ENCODE results near the gene PRDM16. TPM values are rescaled to one million over a fixed set of nuclear protein-coding genes. Genes with fewer than 3 reads are reported as not detected.

Gene PRDM16
- total RNA-seq, 1 donor, result 6.5 TPM

DNA sequence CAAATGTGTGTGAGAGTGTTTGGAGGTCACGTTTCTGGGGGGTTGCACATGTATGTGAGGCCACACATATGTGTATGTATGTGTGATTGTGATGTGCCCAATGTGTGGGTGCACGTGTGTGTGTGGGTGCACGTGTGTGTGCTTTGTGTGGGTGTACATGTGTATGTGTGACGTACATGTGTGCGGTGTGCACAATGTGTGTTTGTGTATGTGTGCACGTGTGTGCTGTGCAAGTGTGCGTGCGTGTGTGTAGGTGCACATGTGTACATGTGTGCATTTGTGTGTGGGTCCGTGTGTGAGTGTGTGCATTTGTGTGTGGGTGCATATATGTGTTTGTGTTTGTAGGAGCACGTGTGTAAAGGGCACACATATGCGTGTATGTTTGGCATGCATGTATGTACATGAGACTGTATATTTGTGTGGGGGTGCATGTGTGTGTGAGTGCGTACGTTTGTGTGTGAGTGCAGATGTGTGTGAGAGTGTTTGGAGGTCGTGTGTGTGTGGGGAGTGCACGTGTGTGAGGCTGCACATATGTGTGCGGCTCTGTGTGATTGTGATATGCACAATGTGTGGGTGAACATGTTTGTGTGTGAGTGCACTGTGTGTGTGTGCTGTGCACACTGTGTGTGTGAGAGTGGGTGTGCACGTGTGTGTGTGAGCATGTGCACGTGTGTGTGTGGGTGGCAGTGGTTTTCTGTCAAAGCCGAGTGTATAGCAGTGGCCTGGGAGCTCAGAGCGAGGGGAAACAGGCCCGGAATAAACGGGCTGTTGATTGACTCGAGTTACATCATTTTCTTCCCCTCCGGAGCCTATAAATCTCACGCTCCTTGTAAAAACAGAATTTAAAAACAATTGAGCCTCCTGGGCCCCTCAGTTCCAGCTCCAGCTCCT is 252.8 kb downstream of the PRDM16 start:
- peaks cover 10% of the 10 kb centered on the region for H3K4me1 ChIP-seq (ENCODE audit: insufficient read depth, low read length)
- no peak overlapping the region for H3K4me3 ChIP-seq (ENCODE audit: insufficient read depth, low read length)
- no peaks in the 10 kb centered on the region for H3K9me3 ChIP-seq (ENCODE audit: low read depth, low read length)
- H3K27ac ChIP-seq (ENCODE audit: low read depth, low read length), result no peak overlapping the region
- no peak overlapping the region for H2AFZ ChIP-seq (ENCODE audit: low read length)
- no peaks in the 10 kb centered on the region for H3K27me3 ChIP-seq (ENCODE audit: insufficient read depth, low read length)
- TF ChIP-seq CTCF (IDR thresholded peaks at IDR 0.05; ENCODE audit: extremely low read depth, low read depth, low read length), result no peak
- H3K79me2 ChIP-seq (ENCODE audit: insufficient read depth, low read length), result no peaks in the 10 kb centered on the region
- no peaks in the 10 kb centered on the region for H3K36me3 ChIP-seq (ENCODE audit: insufficient read depth, low read length)
- peaks cover 4% of the 10 kb centered on the region for H4K20me1 ChIP-seq (ENCODE audit: insufficient read depth, low read length)
- DNase-seq (ENCODE audit: insufficient read length, low spot score, missing footprints), result peak; percentile 86
- H3K4me2 ChIP-seq (ENCODE audit: insufficient read depth, low read length), result no peak overlapping the region

- Histone ChIP-seq H3K9me3 (ENCODE audit: low read depth, low read length) (no peaks in the 10 kb centered on the region), H3K4me3 (ENCODE audit: insufficient read depth, low read length) (no peak overlapping the region), H3K4me1 (ENCODE audit: insufficient read depth, low read length) (peaks cover 10% of the 10 kb centered on the region), H3K36me3 (ENCODE audit: insufficient read depth, low read length) (no peaks in the 10 kb centered on the region), H3K79me2 (ENCODE audit: insufficient read depth, low read length) (no peaks in the 10 kb centered on the region), H3K4me2 (ENCODE audit: insufficient read depth, low read length) (no peak overlapping the region), H2AFZ (ENCODE audit: low read length) (no peak overlapping the region), H4K20me1 (ENCODE audit: insufficient read depth, low read length) (peaks cover 4% of the 10 kb centered on the region), H3K27ac (ENCODE audit: low read depth, low read length) (no peak overlapping the region), H3K27me3 (ENCODE audit: insufficient read depth, low read length) (no peaks in the 10 kb centered on the region)
- no peak for TF ChIP-seq CTCF (IDR thresholded peaks at IDR 0.05; ENCODE audit: extremely low read depth, low read depth, low read length)
- peak; percentile 79 for DNase-seq (ENCODE audit: insufficient read length, low spot score, missing footprints)
Observed at GRCh38 chr1:3322450-3323020, 253.5 kb downstream of the PRDM16 start.

- no peak overlapping the region for H3K4me2 ChIP-seq (ENCODE audit: insufficient read depth, low read length)
- H3K27me3 ChIP-seq (ENCODE audit: insufficient read depth, low read length), result no peaks in the 10 kb centered on the region
- no peaks in the 10 kb centered on the region for H3K36me3 ChIP-seq (ENCODE audit: insufficient read depth, low read length)
- no peaks in the 10 kb centered on the region for H3K79me2 ChIP-seq (ENCODE audit: insufficient read depth, low read length)
- H4K20me1 ChIP-seq (ENCODE audit: insufficient read depth, low read length), result peaks cover 4% of the 10 kb centered on the region
- no peak for DNase-seq (ENCODE audit: insufficient read length, low spot score, missing footprints)
- TF ChIP-seq CTCF (IDR thresholded peaks at IDR 0.05; ENCODE audit: extremely low read depth, low read depth, low read length), result no peak
- peaks cover 10% of the 10 kb centered on the region for H3K4me1 ChIP-seq (ENCODE audit: insufficient read depth, low read length)
- H3K27ac ChIP-seq (ENCODE audit: low read depth, low read length), result no peak overlapping the region
- H2AFZ ChIP-seq (ENCODE audit: low read length), result no peak overlapping the region
- no peaks in the 10 kb centered on the region for H3K9me3 ChIP-seq (ENCODE audit: low read depth, low read length)
- no peak overlapping the region for H3K4me3 ChIP-seq (ENCODE audit: insufficient read depth, low read length)
Observed at GRCh38 chr1:3323021-3323795, 254.2 kb downstream of the PRDM16 start.

Measured in osteoblast (primary cell).